ENCODE data around the gene KRT74.

KRT74 gene

DNA sequence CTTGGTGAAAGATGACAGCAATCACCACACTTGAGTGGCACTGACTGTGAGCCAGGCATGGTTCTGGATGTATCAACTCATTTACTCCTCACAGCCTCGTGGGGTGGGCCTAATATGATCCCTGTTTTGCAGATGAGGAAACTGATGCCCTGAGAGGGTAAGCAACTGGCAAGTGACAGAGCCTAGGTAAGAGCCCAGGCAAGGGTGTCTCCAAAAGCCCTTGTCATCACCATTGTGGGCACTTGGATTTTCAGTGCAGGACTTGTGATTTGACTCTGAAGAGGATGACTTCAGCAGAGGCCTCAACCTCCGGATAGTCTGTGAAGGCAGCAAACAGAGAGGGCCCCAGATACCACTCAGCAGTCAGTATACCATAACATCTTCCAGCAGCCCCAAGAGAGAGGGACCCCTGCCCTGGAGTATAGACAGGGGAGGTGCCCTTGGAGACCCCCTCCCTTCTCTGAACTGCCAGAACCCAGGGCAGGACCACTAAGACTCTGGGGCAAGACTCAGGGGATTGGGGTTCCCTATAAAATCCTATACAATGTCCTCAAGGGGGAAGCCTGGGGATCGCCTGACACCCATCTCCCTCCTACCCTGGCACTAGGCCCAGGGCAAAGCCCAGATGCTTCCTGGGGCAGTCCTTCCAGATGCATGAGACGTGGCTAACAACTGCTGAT is 46.4 kb downstream of the KRT74 start:
- Histone ChIP-seq H3K9me3 (ENCODE audit: control insufficient read depth, low read length) (no peaks in the 10 kb centered on the region), H3K4me1 (no peaks in the 10 kb centered on the region), H3K36me3 (ENCODE audit: control insufficient read depth, insufficient read depth, low read length) (no peaks in the 10 kb centered on the region), H3K27me3 (ENCODE audit: control insufficient read depth, insufficient read depth, low read length) (no peaks in the 10 kb centered on the region), H3K27ac (no peak overlapping the region), H3K9ac (no peak overlapping the region), H3K79me2 (no peaks in the 10 kb centered on the region), H2AFZ (no peak overlapping the region), H3K4me3 (ENCODE audit: low read depth, low read length) (no peak overlapping the region), H3K4me2 (ENCODE audit: low read length) (no peak overlapping the region)
- TF ChIP-seq, protein P1, sequence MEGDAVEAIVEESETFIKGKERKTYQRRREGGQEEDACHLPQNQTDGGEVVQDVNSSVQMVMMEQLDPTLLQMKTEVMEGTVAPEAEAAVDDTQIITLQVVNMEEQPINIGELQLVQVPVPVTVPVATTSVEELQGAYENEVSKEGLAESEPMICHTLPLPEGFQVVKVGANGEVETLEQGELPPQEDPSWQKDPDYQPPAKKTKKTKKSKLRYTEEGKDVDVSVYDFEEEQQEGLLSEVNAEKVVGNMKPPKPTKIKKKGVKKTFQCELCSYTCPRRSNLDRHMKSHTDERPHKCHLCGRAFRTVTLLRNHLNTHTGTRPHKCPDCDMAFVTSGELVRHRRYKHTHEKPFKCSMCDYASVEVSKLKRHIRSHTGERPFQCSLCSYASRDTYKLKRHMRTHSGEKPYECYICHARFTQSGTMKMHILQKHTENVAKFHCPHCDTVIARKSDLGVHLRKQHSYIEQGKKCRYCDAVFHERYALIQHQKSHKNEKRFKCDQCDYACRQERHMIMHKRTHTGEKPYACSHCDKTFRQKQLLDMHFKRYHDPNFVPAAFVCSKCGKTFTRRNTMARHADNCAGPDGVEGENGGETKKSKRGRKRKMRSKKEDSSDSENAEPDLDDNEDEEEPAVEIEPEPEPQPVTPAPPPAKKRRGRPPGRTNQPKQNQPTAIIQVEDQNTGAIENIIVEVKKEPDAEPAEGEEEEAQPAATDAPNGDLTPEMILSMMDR (IDR thresholded peaks at IDR 0.05), result no peak

- Histone ChIP-seq H2AFZ (no peak overlapping the region), H3K4me3 (ENCODE audit: low read depth, low read length) (no peak overlapping the region), H3K27me3 (ENCODE audit: control insufficient read depth, insufficient read depth, low read length) (no peaks in the 10 kb centered on the region), H3K9ac (no peak overlapping the region), H3K9me3 (ENCODE audit: control insufficient read depth, low read length) (no peaks in the 10 kb centered on the region), H3K36me3 (ENCODE audit: control insufficient read depth, insufficient read depth, low read length) (no peaks in the 10 kb centered on the region), H3K79me2 (no peaks in the 10 kb centered on the region), H3K4me2 (ENCODE audit: low read length) (no peak overlapping the region), H3K27ac (no peak overlapping the region), H3K4me1 (no peaks in the 10 kb centered on the region)
- TF ChIP-seq, protein P1 (IDR thresholded peaks at IDR 0.05), result no peak
Measured at GRCh38 chr12:52526511-52526951, 47.1 kb downstream of the KRT74 start.

GRCh38 chr12:52525661-52526499 is 47.8 kb downstream of the KRT74 start:
- Histone ChIP-seq H3K4me3 (ENCODE audit: low read depth, low read length) (no peak overlapping the region), H2AFZ (no peak overlapping the region), H3K79me2 (no peaks in the 10 kb centered on the region), H3K27me3 (ENCODE audit: control insufficient read depth, insufficient read depth, low read length) (no peaks in the 10 kb centered on the region), H3K4me1 (no peaks in the 10 kb centered on the region), H3K9ac (no peak overlapping the region), H3K9me3 (ENCODE audit: control insufficient read depth, low read length) (no peaks in the 10 kb centered on the region), H3K36me3 (ENCODE audit: control insufficient read depth, insufficient read depth, low read length) (no peaks in the 10 kb centered on the region), H3K27ac (no peak overlapping the region), H3K4me2 (ENCODE audit: low read length) (no peak overlapping the region)
- TF ChIP-seq, protein P1 (IDR thresholded peaks at IDR 0.05), result no peak

- no peaks in the 10 kb centered on the region for H3K4me1 ChIP-seq
- no peaks in the 10 kb centered on the region for H3K36me3 ChIP-seq (ENCODE audit: control insufficient read depth, insufficient read depth, low read length)
- no peaks in the 10 kb centered on the region for H3K9me3 ChIP-seq (ENCODE audit: control insufficient read depth, low read length)
- H3K4me3 ChIP-seq (ENCODE audit: low read depth, low read length), result no peak overlapping the region
- no peaks in the 10 kb centered on the region for H3K27me3 ChIP-seq (ENCODE audit: control insufficient read depth, insufficient read depth, low read length)
- no peak overlapping the region for H3K4me2 ChIP-seq (ENCODE audit: low read length)
- H2AFZ ChIP-seq, result no peak overlapping the region
- TF ChIP-seq, protein P1 (IDR thresholded peaks at IDR 0.05), result no peak
- H3K79me2 ChIP-seq, result no peaks in the 10 kb centered on the region
- no peak overlapping the region for H3K9ac ChIP-seq
- no peak overlapping the region for H3K27ac ChIP-seq
Measured at GRCh38 chr12:52524898-52525591, 48.6 kb downstream of the KRT74 start.

Measured in parathyroid adenoma (tissue), 2 donors.